HG02588 (cell line): ENCODE measurements around the gene EDEM1.
"Not testable (repeated sequence)": the region's sequence is repeated elsewhere in the genome, so short reads cannot be mapped to it uniquely, and the experiment has no call there.

ENCODE experiments used
- ATAC-seq: cut with Tn5 transposase; IDR thresholded peaks from one replicate; pipeline ENCODE4 v1.9.1; 2021; ENCODE audit warnings: mild to moderate bottlenecking, moderate library complexity; ENCODE audit not compliant: unreplicated experiment

EDEM1 gene

GRCh38 chr3:5231074-5231473 is 43.6 kb downstream of the EDEM1 start:
- ATAC-seq, result no peak

- ATAC-seq, result no peak
Measured at GRCh38 chr3:5231487-5231886, 44.0 kb downstream of the EDEM1 start.

GRCh38 chr3:5232570-5232969 is 45.1 kb downstream of the EDEM1 start:
- ATAC-seq, result no peak

GRCh38 chr3:5233026-5233425 is 45.5 kb downstream of the EDEM1 start:
- no peak for ATAC-seq

GRCh38 chr3:5235655-5236054 is 48.1 kb downstream of the EDEM1 start:
- ATAC-seq, result no peak

GRCh38 chr3:5238545-5238944 is 51.0 kb downstream of the EDEM1 start:
- no peak for ATAC-seq

- no peak for ATAC-seq
Measured at GRCh38 chr3:5239602-5240001, 52.1 kb downstream of the EDEM1 start.

- no peak for ATAC-seq
Measured at GRCh38 chr3:5240740-5241139, 53.2 kb downstream of the EDEM1 start.

GRCh38 chr3:5242785-5243184 is 55.3 kb downstream of the EDEM1 start:
- not testable (repeated sequence) for ATAC-seq

GRCh38 chr3:5245927-5246326 is 58.4 kb downstream of the EDEM1 start:
- no peak for ATAC-seq

GRCh38 chr3:5248822-5249221 is 61.3 kb downstream of the EDEM1 start:
- ATAC-seq, result no peak

GRCh38 chr3:5250467-5251195 is 63.1 kb downstream of the EDEM1 start:
- ATAC-seq, result no peak

- no peak for ATAC-seq
Measured at GRCh38 chr3:5251196-5251583, 63.7 kb downstream of the EDEM1 start.

GRCh38 chr3:5252131-5252530 is 64.6 kb downstream of the EDEM1 start:
- ATAC-seq, result no peak

- ATAC-seq, result no peak
Measured at GRCh38 chr3:5254281-5255048, 67.0 kb downstream of the EDEM1 start.

- ATAC-seq, result no peak
Measured at GRCh38 chr3:5255404-5256344, 68.2 kb downstream of the EDEM1 start.

GRCh38 chr3:5258526-5258925 is 71.0 kb downstream of the EDEM1 start:
- no peak for ATAC-seq

GRCh38 chr3:5260992-5261501 is 73.5 kb downstream of the EDEM1 start:
- ATAC-seq, result no peak

- no peak for ATAC-seq
Measured at GRCh38 chr3:5262507-5262906, 75.0 kb downstream of the EDEM1 start.

GRCh38 chr3:5264093-5264600 is 76.6 kb downstream of the EDEM1 start:
- no peak for ATAC-seq
